AG09319 (cell line): Measurements from ENCODE around the gene CELF3.
"Not testable (repeated sequence)": the region's sequence is repeated elsewhere in the genome, so short reads cannot be mapped to it uniquely, and the experiment has no call there.

ENCODE experiments used
- DNase-seq: peaks from one replicate; pipeline ENCODE4 v3.0.0-alpha.2; 2010; ENCODE audit warnings: low read depth; ENCODE audit errors: extremely low read depth
- CTCF ChIP-seq: IDR thresholded peaks from 2 replicates; pipeline ENCODE4 v1.5.1; 2011; ENCODE audit warnings: low read depth, mild to moderate bottlenecking, inconsistent platforms, low read length, moderate library complexity

Gene CELF3

DNA sequence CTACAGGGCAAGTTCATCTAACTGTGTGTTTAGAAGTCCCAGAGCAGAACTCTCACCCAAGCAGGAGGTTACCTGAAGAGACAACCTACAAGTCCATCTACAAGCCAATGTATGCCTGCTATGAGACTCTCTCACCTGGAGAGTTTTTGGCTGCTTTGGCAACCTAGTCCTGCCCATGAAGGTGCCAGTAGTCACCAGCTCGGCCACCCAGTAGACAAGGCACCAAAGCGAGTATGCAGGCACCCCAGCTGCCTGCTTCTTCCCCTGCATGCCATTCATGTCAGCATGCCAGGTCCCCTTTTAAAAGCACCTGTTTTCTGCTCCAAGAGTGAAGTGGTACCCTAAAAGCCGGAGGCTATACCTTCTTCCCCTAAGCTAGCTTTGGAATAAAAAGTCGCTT is 24.9 kb upstream of the CELF3 start:
- TF ChIP-seq CTCF, result no peak
- no peak for DNase-seq

- TF ChIP-seq CTCF, result no peak
- DNase-seq, result no peak
Observed at GRCh38 chr1:151739590-151740355, 23.2 kb upstream of the CELF3 start.

DNA sequence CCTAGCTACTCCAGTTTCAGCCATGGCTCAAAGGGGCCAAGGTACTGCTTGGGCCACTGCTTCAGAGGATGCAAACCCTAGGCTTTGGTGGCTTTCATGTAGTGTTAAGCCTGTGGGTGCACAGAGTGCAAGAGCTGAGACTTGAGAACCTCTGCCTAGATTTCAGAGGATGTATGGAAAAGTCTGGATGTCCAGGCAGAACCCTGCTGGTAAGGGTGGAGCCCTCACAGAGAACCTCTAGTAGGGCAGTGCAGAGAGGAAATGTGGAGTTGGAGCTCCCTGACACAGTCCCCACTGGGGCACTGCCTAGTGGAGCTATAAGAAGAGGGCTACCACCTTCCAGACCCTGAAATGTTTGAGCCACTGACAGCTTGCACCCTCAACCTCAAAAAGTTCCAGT is 20.9 kb upstream of the CELF3 start:
- no peak for DNase-seq
- TF ChIP-seq CTCF, result no peak

DNA sequence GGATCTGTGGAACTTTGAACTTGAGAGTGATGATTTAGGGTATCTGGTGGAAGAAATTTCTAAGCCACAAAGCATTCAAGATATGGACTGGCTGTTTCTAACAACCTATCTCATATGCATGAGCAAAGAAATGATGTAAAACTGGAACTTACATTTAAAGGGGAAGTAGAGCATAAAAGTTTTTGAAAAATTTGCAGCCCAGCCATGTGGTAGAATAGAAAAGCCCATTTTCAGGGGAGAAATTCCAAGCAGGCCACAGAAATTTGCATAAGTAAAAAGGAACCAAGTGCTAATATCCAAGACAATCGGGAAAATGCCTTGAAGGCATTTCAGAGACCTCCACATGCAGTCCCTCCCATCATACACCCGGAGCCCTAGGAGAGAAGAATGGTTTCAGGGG is 20.4 kb upstream of the CELF3 start:
- no peak for DNase-seq
- TF ChIP-seq CTCF, result no peak

DNA sequence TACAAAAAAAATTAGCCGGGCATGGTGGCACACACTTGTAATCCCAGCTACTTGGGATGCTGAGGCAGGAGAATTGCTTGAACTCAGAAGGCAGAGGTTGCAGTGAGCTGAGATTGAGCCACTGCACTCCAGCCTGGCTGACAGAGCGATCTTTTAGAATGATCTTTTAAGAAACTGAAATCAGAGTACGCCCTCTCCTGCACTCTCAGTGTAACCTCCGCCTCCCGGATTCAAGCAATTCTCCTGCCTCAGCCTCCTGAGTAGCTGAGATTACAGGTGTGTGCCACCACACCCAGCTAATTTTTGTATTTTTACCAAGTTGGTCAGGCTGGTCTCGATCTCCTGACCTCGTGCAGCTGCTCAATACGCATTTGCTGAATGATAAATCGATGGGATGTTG is 17.4 kb upstream of the CELF3 start:
- DNase-seq, result not testable (repeated sequence)

DNA sequence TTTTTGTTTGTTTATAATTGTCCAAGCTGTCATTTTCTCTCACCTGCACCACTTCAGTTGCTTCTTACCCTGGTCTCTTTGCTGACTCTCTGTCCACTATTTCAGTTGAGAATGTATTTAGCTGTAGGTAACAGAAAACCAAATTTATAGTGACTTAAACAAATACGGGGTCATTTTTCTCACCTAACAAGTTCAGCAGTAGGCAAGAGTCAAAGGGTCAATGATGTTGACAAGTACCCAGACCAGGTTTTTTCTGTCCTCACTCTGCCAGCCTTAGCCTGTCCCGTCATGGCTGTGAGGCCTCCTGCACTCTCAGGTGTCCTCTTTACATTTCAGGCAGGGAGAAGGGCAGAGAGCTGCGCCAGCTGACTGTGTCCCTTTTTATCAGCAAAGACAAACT is 16.5 kb upstream of the CELF3 start:
- DNase-seq, result no peak
- no peak for TF ChIP-seq CTCF

- DNase-seq, result no peak
- no peak for TF ChIP-seq CTCF
Observed at GRCh38 chr1:151729966-151730291, 13.3 kb upstream of the CELF3 start.

DNA sequence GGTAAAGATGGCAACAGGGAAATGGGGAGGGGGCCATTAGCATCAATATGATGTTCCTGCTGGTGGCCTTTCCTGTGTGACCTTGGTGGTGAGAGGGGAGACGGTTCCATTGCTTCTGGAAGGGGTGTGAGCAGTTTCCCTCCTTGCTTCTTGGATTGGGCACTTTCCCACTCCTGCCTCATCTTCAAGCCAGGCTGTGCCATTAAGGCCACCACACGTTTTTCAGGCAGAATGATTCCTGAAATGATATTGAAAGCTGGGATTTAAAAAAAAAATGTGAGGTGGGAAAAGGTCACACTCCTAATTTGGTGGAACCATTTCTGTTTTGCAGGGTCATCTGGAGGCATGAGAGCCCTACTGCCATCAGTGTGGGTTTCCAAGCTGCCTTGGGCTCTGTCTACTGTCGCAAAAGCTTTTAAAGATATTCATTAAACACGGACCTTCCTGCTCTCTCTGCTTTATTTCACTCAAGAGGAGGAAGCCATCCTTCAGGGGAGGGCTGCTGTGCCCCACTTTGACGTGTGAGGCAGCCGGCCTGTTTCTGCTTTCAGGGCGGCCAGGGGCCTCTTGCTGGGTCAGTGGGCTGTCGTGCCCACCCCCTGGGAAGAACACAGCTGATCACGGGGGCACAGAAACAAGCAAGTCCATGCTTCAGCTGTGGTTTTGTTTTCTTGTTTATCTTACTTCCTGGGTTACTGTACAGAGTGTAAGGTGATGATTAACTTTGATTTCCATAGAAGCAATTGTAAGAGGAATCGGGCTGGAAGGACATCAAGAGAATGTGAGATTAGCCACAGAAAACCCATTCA is 12.8 kb upstream of the CELF3 start:
- no peak for DNase-seq
- TF ChIP-seq CTCF, result no peak
